HCT116 (cell line): ENCODE data around the gene ARTN. TPM values are rescaled to one million over a fixed set of nuclear protein-coding genes. Genes with fewer than 3 reads are reported as not detected.

Experiments used
- ATAC-seq: fragments of 200-7000 bp; cut with Tn5 transposase; 2 replicates; pipeline ENCODE4 v1.9.1; 2020; ENCODE audit warnings: mild to moderate bottlenecking, moderate library complexity
- BruUV-seq: library from RNA; stranded (reverse); fragments of 400-500 nt; replicated peaks from 2 replicates; lab custom pipeline; 2021; lab: Mats Ljungman, UMichigan
- CTCF ChIA-PET: fragments of 300-600 bp; sonication (Branson Sonifier 250); formaldehyde crosslinking; loops from one replicate; lab custom pipeline; 2021; ENCODE audit warnings: antibody characterized with exemption; lab: Charles Lee
- POLR2A ChIA-PET: fragments of 300-600, 350-600 bp; sonication (Branson Sonifier 250); formaldehyde crosslinking; loops from one replicate; lab custom pipeline; 2021; ENCODE audit warnings: antibody characterized with exemption; lab: Charles Lee
- RAD21 ChIA-PET, 2 experiments: fragments of 300-600 bp; sonication (Branson Sonifier 250); formaldehyde crosslinking; loops; one replicate each; lab custom pipeline; 2023; ENCODE audit warnings: low total read pairs in 2 of 2; ENCODE audit not compliant: uncharacterized antibody in 2 of 2, unreplicated experiment in 2 of 2, low non-redundant PET in 1 of 2; lab: Charles Lee
- DNase-seq: peaks from one replicate; pipeline ENCODE4 v3.0.0-alpha.2; 2010; ENCODE audit warnings: low read depth, low spot score
- H2AFZ ChIP-seq: fragments of 200-600 bp; shearing (Covaris generic), sonication (generic); 2 replicates; pipeline ENCODE4 v1.6.1; 2017; ENCODE audit warnings: low read depth, mixed run types, mixed read lengths, antibody characterized with exemption, low read length; ENCODE audit not compliant: poor library complexity, severe bottlenecking
- H3K27ac ChIP-seq: 2 replicates; pipeline ENCODE4 v1.5.1; 2012; ENCODE audit warnings: low read depth, low read length
- H3K27me3 ChIP-seq: fragments of 200-600 bp; sonication (generic); 2 replicates; pipeline ENCODE4 v1.6.1; 2016; ENCODE audit warnings: mixed run types, low read length, mixed read lengths; ENCODE audit not compliant: insufficient read depth
- H3K36me3 ChIP-seq, 2 experiments: fragments of 200-500 bp in 1 of 2; fragments of 200-600 bp in 1 of 2; sonication (Bioruptor generic) in 1 of 2; sonication (generic) in 1 of 2; 2 replicates each; pipeline versions ENCODE4 v1.5.1 to v1.6.1; 2014 to 2016; ENCODE audit warnings: low read length in 2 of 2, inconsistent platforms in 1 of 2, mixed read lengths in 1 of 2, mixed run types in 1 of 2; ENCODE audit not compliant: insufficient read depth in 2 of 2, control insufficient read depth in 1 of 2
- H3K4me1 ChIP-seq, 2 experiments: fragments of 200-600 bp in 1 of 2; sonication (generic) in 1 of 2; 2 replicates each; pipeline versions ENCODE4 v1.5.1 to v1.6.1; 2012 to 2017; ENCODE audit warnings: low read length in 2 of 2, inconsistent platforms in 1 of 2, mild to moderate bottlenecking in 1 of 2, mixed read lengths in 1 of 2, mixed run types in 1 of 2, moderate library complexity in 1 of 2; ENCODE audit not compliant: insufficient read depth in 2 of 2, control insufficient read depth in 1 of 2
- H3K4me2 ChIP-seq: fragments of 200-600 bp; sonication (generic); 2 replicates; pipeline ENCODE4 v1.6.1; 2017; ENCODE audit warnings: mixed run types, low read length, mixed read lengths
- H3K4me3 ChIP-seq, 2 experiments: fragments of 200-600 bp in 1 of 2; sonication (generic) in 1 of 2; replicated peaks in 1 of 2; 2 replicates each; pipeline ENCODE4 v1.5.1; 2011 to 2016; ENCODE audit warnings: low read length in 2 of 2, control low read depth in 1 of 2, low read depth in 1 of 2, mild to moderate bottlenecking in 1 of 2, mixed read lengths in 1 of 2, mixed run types in 1 of 2
- H3K79me2 ChIP-seq: fragments of 200-600 bp; sonication (generic); 2 replicates; pipeline ENCODE4 v1.6.1; 2017; ENCODE audit warnings: mild to moderate bottlenecking, mixed run types, low read length, moderate library complexity, mixed read lengths; ENCODE audit not compliant: insufficient read depth
- H3K9ac ChIP-seq: fragments of 200-600 bp; sonication (generic); 2 replicates; pipeline ENCODE4 v1.6.1; 2016; ENCODE audit warnings: low read length, mixed read lengths
- H3K9me2 ChIP-seq: fragments of 200-600 bp; sonication (generic), shearing (Covaris generic); 2 replicates; pipeline ENCODE4 v1.6.1; 2017; ENCODE audit warnings: mixed run types, mild to moderate bottlenecking, moderate library complexity; ENCODE audit not compliant: insufficient read depth
- H3K9me3 ChIP-seq, 2 experiments: fragments of 200-500 bp in 1 of 2; fragments of 200-600 bp in 1 of 2; sonication (Bioruptor generic) in 1 of 2; sonication (generic) in 1 of 2; 2 replicates each; pipeline ENCODE4 v1.6.1; 2014 to 2017; ENCODE audit warnings: low read length in 2 of 2, mixed read lengths in 2 of 2, inconsistent platforms in 1 of 2, low read depth in 1 of 2, mild to moderate bottlenecking in 1 of 2, mixed run types in 1 of 2, moderate library complexity in 1 of 2; ENCODE audit not compliant: control insufficient read depth in 1 of 2, insufficient read depth in 1 of 2
- H4K20me1 ChIP-seq: fragments of 200-600 bp; sonication (generic), shearing (Covaris generic); 2 replicates; pipeline ENCODE4 v1.6.1; 2017; ENCODE audit warnings: mixed run types, mild to moderate bottlenecking, moderate library complexity; ENCODE audit not compliant: insufficient read depth
- ATF3 ChIP-seq: IDR thresholded peaks from 2 replicates; pipeline ENCODE4 v1.6.1; 2012
- FOSL1 ChIP-seq: IDR thresholded peaks from 2 replicates; pipeline ENCODE4 v1.6.1; 2012; ENCODE audit warnings: low read depth
- JUND ChIP-seq: IDR thresholded peaks from 2 replicates; pipeline ENCODE4 v1.6.1; 2012
- POLR2A ChIP-seq: IDR thresholded peaks from 2 replicates; pipeline ENCODE4 v1.7.0; 2011; ENCODE audit warnings: borderline replicate concordance; ENCODE audit not compliant: insufficient read depth, insufficient read length; ENCODE audit errors: extremely low read depth
- POLR2AphosphoS5 ChIP-seq: IDR thresholded peaks from 2 replicates; pipeline ENCODE4 v1.6.1; 2011; ENCODE audit warnings: mild to moderate bottlenecking, low read depth, low read length, moderate library complexity
- SRF ChIP-seq: IDR thresholded peaks from 2 replicates; pipeline ENCODE4 v1.6.1; 2012; ENCODE audit warnings: low read depth
- YY1 ChIP-seq: IDR thresholded peaks from 2 replicates; pipeline ENCODE4 v1.6.1; 2011; ENCODE audit warnings: low read length, low read depth, moderate library complexity, mild to moderate bottlenecking; ENCODE audit not compliant: insufficient replicate concordance; ENCODE audit errors: extremely low read depth
- ZFX ChIP-seq: fragments of 450-650 bp; IDR thresholded peaks from 2 replicates; pipeline ENCODE4 v1.6.1; 2017
- intact Hi-C: fragments of 100-400 bp; cut with micrococcal nuclease; formaldehyde crosslinking; loops from 2 replicates; pipeline ENCODE4 v1.10.0; 2022
- total RNA-seq: library from RNA; stranded (reverse); gene quantifications from one replicate; pipeline ENCODE4 v1.2.1, GENCODE V29; 2021; ENCODE audit not compliant: unreplicated experiment
- TF ChIP-seq, protein P1 (sequence below), 3 experiments: fragments of 200-600 bp in 1 of 3; sonication (generic) in 1 of 3; IDR thresholded peaks in 2 of 3; conservative IDR thresholded peaks in 1 of 3; 2 replicates each; pipeline ENCODE4 v1.5.1; 2012 to 2017; ENCODE audit warnings: low read depth in 2 of 3, low read length in 2 of 3, antibody characterized with exemption in 1 of 3, borderline replicate concordance in 1 of 3, control low read depth in 1 of 3, mild to moderate bottlenecking in 1 of 3, mixed read lengths in 1 of 3, mixed run types in 1 of 3, moderate library complexity in 1 of 3; ENCODE audit not compliant: insufficient read depth in 1 of 3
- TF ChIP-seq, protein P2 (sequence below): IDR thresholded peaks from 2 replicates; pipeline ENCODE4 v1.6.1; 2012

ARTN gene
- total RNA-seq, 1 experiment from 2014 or later, result 36.4 TPM

GRCh38 chr1:43934101-43934985 is 742 bp downstream of the ARTN start:
- CTCF ChIA-PET, result interaction anchor here (0.8 to 12.2 kb wide), 49 partner anchors 10 to 708 kb away, joined by 3 to 479 read pairs (median 5); partner anchors contain the start of genes ATP6V0B, IPO13, KDM4A and PTPRF
- H3K36me3 ChIP-seq, result 0 out of 4 replicates have a peak, but pooled peaks cover 0 to 10% of the 10 kb centered on the region in 2 experiments
- peaks cover 9% of the 10 kb centered on the region; the same call in 1 of the 2 replicates for H3K79me2 ChIP-seq
- POLR2A ChIA-PET, result interaction anchor here (0.8 to 2.7 kb wide), 15 partner anchors 9 to 409 kb away, joined by 3 to 45 read pairs (median 3); partner anchors contain the start of genes DPH2, IPO13, KDM4A and ST3GAL3
- H3K9me3 ChIP-seq, result no peaks in the 10 kb centered on the region
- ATAC-seq, result peak; percentile 74
- peak overlapping the region; percentile 75 to 77 for H3K4me3 ChIP-seq
- H3K9me2 ChIP-seq, result no peaks in the 10 kb centered on the region
- TF ChIP-seq YY1, result peak; percentile 81
- TF ChIP-seq SRF, result no peak
- TF ChIP-seq, protein P1, sequence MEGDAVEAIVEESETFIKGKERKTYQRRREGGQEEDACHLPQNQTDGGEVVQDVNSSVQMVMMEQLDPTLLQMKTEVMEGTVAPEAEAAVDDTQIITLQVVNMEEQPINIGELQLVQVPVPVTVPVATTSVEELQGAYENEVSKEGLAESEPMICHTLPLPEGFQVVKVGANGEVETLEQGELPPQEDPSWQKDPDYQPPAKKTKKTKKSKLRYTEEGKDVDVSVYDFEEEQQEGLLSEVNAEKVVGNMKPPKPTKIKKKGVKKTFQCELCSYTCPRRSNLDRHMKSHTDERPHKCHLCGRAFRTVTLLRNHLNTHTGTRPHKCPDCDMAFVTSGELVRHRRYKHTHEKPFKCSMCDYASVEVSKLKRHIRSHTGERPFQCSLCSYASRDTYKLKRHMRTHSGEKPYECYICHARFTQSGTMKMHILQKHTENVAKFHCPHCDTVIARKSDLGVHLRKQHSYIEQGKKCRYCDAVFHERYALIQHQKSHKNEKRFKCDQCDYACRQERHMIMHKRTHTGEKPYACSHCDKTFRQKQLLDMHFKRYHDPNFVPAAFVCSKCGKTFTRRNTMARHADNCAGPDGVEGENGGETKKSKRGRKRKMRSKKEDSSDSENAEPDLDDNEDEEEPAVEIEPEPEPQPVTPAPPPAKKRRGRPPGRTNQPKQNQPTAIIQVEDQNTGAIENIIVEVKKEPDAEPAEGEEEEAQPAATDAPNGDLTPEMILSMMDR (IDR thresholded peaks at IDR 0.05 in 2 of 3, conservative IDR thresholded peaks at IDR 0.05 in 1 of 3; ENCODE audit: borderline replicate concordance in 1 of 3, insufficient read depth in 1 of 3, low read depth in 2 of 3, low read length in 2 of 3), result peak in 2 of 3 experiments; percentile 91 to 96; a peak in 4 of 6 replicates
- no peak for TF ChIP-seq ATF3
- no peak for TF ChIP-seq JUND
- TF ChIP-seq, protein P2, sequence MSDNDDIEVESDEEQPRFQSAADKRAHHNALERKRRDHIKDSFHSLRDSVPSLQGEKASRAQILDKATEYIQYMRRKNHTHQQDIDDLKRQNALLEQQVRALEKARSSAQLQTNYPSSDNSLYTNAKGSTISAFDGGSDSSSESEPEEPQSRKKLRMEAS, result no peak
- TF ChIP-seq POLR2AphosphoS5, result peak; percentile 20; the same call in 1 of the 2 replicates
- no peak for TF ChIP-seq FOSL1
- TF ChIP-seq ZFX, result peak; percentile 55; the same call in 1 of the 2 replicates
- TF ChIP-seq POLR2A, result peak; percentile 12
- TF ChIP-seq, all 23 proteins: peak for 5
- peak overlapping the region; percentile 92 for H3K4me2 ChIP-seq
- H3K27ac ChIP-seq, result peak overlapping the region; percentile 71
- RAD21 ChIA-PET, result interaction anchor here (0.6 to 3.6 kb wide), 16 partner anchors 10 to 1021 kb away, joined by 3 to 109 read pairs (median 4); partner anchors contain the start of genes KDM4A (in 1 of the 2) and PTPRF (in 1 of the 2)
- no peaks in the 10 kb centered on the region for H4K20me1 ChIP-seq
- intact Hi-C loops, result loop anchor here (1.0 to 5.0 kb wide), 6 partner anchors 25 to 407 kb away; partner anchors contain the start of gene ST3GAL3
- no peaks in the 10 kb centered on the region for H3K27me3 ChIP-seq
- no peak overlapping the region for H2AFZ ChIP-seq
- TSS peak; percentile 43 for BruUV-seq
- peaks cover 31 to 63% of the 10 kb centered on the region in 2 experiments for H3K4me1 ChIP-seq
- peak overlapping the region; percentile 80 for H3K9ac ChIP-seq
- peak; percentile 68 for DNase-seq
